ENCODE results near the gene ABCD2. TPM values are rescaled to one million over a fixed set of nuclear protein-coding genes. Genes with fewer than 3 reads are reported as not detected.

ABCD2 gene
- total and polyA plus RNA-seq, 2 donors (not counting 1 experiment from before 2014, with no cell fraction given), result 0.14 to 0.33 TPM

- H3K9me3 ChIP-seq (ENCODE audit: control insufficient read depth, insufficient read depth, low read depth, low read length), result no peaks in the 10 kb centered on the region
- DNase-seq (ENCODE audit: low read depth in 2 of 2), result no peak
- H3K9ac ChIP-seq (ENCODE audit: insufficient read depth, low read length), result no peak overlapping the region
- H3K4me3 ChIP-seq (replicated peaks in 1 of 4; ENCODE audit: control extremely low read depth in 1 of 4, insufficient read depth in 1 of 4, low read depth in 3 of 4, low read length in 4 of 4), result no peak overlapping the region
- no peak overlapping the region for H3K27ac ChIP-seq (ENCODE audit: insufficient read depth, low read length)
- no peaks in the 10 kb centered on the region for H3K36me3 ChIP-seq (ENCODE audit: control insufficient read depth, insufficient read depth, low read length)
- H3K4me1 ChIP-seq (ENCODE audit: control insufficient read depth, extremely low read depth, insufficient read depth, low read length), result no peaks in the 10 kb centered on the region
- no peaks in the 10 kb centered on the region for H3K79me2 ChIP-seq (ENCODE audit: control insufficient read depth, insufficient read depth, low read length)
- no peak overlapping the region for H2AFZ ChIP-seq (ENCODE audit: low read length)
- H4K20me1 ChIP-seq (ENCODE audit: control insufficient read depth, extremely low read depth, insufficient read depth, low read length), result no peaks in the 10 kb centered on the region
- no peaks in the 10 kb centered on the region for H3K27me3 ChIP-seq (ENCODE audit: control insufficient read depth, insufficient read depth, low read length)
- no peak overlapping the region for H3K4me2 ChIP-seq (ENCODE audit: extremely low read depth, insufficient read depth, low read length)
- TF ChIP-seq CTCF (conservative IDR thresholded peaks at IDR 0.05 in 1 of 2, IDR thresholded peaks at IDR 0.05 in 1 of 2; ENCODE audit: low read depth in 1 of 2, low read length in 2 of 2), result no peak
- TF ChIP-seq EZH2 (IDR thresholded peaks at IDR 0.05; ENCODE audit: low read length, missing control alignments), result no peak
These were observed 2.7 kb upstream of the ABCD2 start for GRCh38 chr12:39622306-39622705.

- Histone ChIP-seq H3K4me2 (ENCODE audit: extremely low read depth, insufficient read depth, low read length) (no peak overlapping the region), H3K27me3 (ENCODE audit: control insufficient read depth, insufficient read depth, low read length) (no peaks in the 10 kb centered on the region), H4K20me1 (ENCODE audit: control insufficient read depth, extremely low read depth, insufficient read depth, low read length) (no peaks in the 10 kb centered on the region), H3K9me3 (ENCODE audit: control insufficient read depth, insufficient read depth, low read depth, low read length) (no peaks in the 10 kb centered on the region), H3K4me3 (replicated peaks in 1 of 4; ENCODE audit: control extremely low read depth in 1 of 4, insufficient read depth in 1 of 4, low read depth in 3 of 4, low read length in 4 of 4) (no peak overlapping the region), H2AFZ (ENCODE audit: low read length) (no peak overlapping the region), H3K9ac (ENCODE audit: insufficient read depth, low read length) (no peak overlapping the region), H3K27ac (ENCODE audit: insufficient read depth, low read length) (no peak overlapping the region), H3K36me3 (ENCODE audit: control insufficient read depth, insufficient read depth, low read length) (no peaks in the 10 kb centered on the region), H3K4me1 (ENCODE audit: control insufficient read depth, extremely low read depth, insufficient read depth, low read length) (no peaks in the 10 kb centered on the region), H3K79me2 (ENCODE audit: control insufficient read depth, insufficient read depth, low read length) (no peaks in the 10 kb centered on the region)
- DNase-seq (ENCODE audit: low read depth in 2 of 2), result no peak
- TF ChIP-seq CTCF (conservative IDR thresholded peaks at IDR 0.05 in 1 of 2, IDR thresholded peaks at IDR 0.05 in 1 of 2; ENCODE audit: low read depth in 1 of 2, low read length in 2 of 2) (no peak), EZH2 (IDR thresholded peaks at IDR 0.05; ENCODE audit: low read length, missing control alignments) (no peak)
These were observed 2.1 kb upstream of the ABCD2 start for GRCh38 chr12:39621670-39622069.

GRCh38 chr12:39620659-39621658, 1.4 kb upstream of the ABCD2 start:
- Histone ChIP-seq H4K20me1 (ENCODE audit: control insufficient read depth, extremely low read depth, insufficient read depth, low read length) (no peaks in the 10 kb centered on the region), H3K27me3 (ENCODE audit: control insufficient read depth, insufficient read depth, low read length) (no peaks in the 10 kb centered on the region), H3K4me3 (replicated peaks in 1 of 4; ENCODE audit: control extremely low read depth in 1 of 4, insufficient read depth in 1 of 4, low read depth in 3 of 4, low read length in 4 of 4) (peak overlapping the region; percentile 55 to 92 (median 65)), H2AFZ (ENCODE audit: low read length) (peak overlapping the region; percentile 65), H3K4me1 (ENCODE audit: control insufficient read depth, extremely low read depth, insufficient read depth, low read length) (no peaks in the 10 kb centered on the region), H3K79me2 (ENCODE audit: control insufficient read depth, insufficient read depth, low read length) (no peaks in the 10 kb centered on the region), H3K27ac (ENCODE audit: insufficient read depth, low read length) (no peak overlapping the region), H3K9me3 (ENCODE audit: control insufficient read depth, insufficient read depth, low read depth, low read length) (no peaks in the 10 kb centered on the region), H3K4me2 (ENCODE audit: extremely low read depth, insufficient read depth, low read length) (peak overlapping the region; percentile 87), H3K36me3 (ENCODE audit: control insufficient read depth, insufficient read depth, low read length) (no peaks in the 10 kb centered on the region), H3K9ac (ENCODE audit: insufficient read depth, low read length) (no peak overlapping the region)
- TF ChIP-seq CTCF (conservative IDR thresholded peaks at IDR 0.05 in 1 of 2, IDR thresholded peaks at IDR 0.05 in 1 of 2; ENCODE audit: low read depth in 1 of 2, low read length in 2 of 2) (no peak), EZH2 (IDR thresholded peaks at IDR 0.05; ENCODE audit: low read length, missing control alignments) (no peak)
- DNase-seq (ENCODE audit: low read depth in 2 of 2), result peak; percentile 5 to 23

All from fibroblast of lung (primary cell).